Osteocyte (in vitro differentiated cells): Measurements from ENCODE around the gene RPTOR. TPM values are rescaled to one million over a fixed set of nuclear protein-coding genes. Genes with fewer than 3 reads are reported as not detected.
"Not testable (repeated sequence)": the region's sequence is repeated elsewhere in the genome, so short reads cannot be mapped to it uniquely, and the experiment has no call there.

Experiments
- DNase-seq: peaks from one replicate; pipeline ENCODE4 v3.0.0; 2021; ENCODE audit warnings: mixed read lengths; ENCODE audit not compliant: unreplicated experiment; ENCODE audit errors: extremely low spot score
- H3K27ac Mint-ChIP-seq: one replicate; pipeline ENCODE4 v1.8.0; 2021; ENCODE audit warnings: mild to moderate bottlenecking, mixed read lengths; ENCODE audit not compliant: unreplicated experiment
- H3K27me3 Mint-ChIP-seq: one replicate; pipeline ENCODE4 v1.8.0; 2021; ENCODE audit warnings: mixed read lengths; ENCODE audit not compliant: unreplicated experiment
- H3K36me3 Mint-ChIP-seq: one replicate; pipeline ENCODE4 v1.8.0; 2021; ENCODE audit warnings: mixed read lengths; ENCODE audit not compliant: unreplicated experiment
- H3K4me1 Mint-ChIP-seq: one replicate; pipeline ENCODE4 v1.8.0; 2021; ENCODE audit warnings: mixed read lengths; ENCODE audit not compliant: unreplicated experiment
- H3K4me3 Mint-ChIP-seq: one replicate; pipeline ENCODE4 v1.8.0; 2021; ENCODE audit warnings: mild to moderate bottlenecking, moderate library complexity, mixed read lengths; ENCODE audit not compliant: unreplicated experiment
- H3K9me3 Mint-ChIP-seq: one replicate; pipeline ENCODE4 v1.8.0; 2021; ENCODE audit warnings: mixed read lengths; ENCODE audit not compliant: unreplicated experiment
- total RNA-seq: library from RNA; stranded (reverse); gene quantifications from 2 replicates; pipeline ENCODE4 v1.2.1, GENCODE V29; 2021
- TF ChIP-seq, protein P1 (sequence below): fragments of 200-600 bp; sonication (generic); IDR thresholded peaks from 2 replicates; pipeline ENCODE4 v1.5.0; 2021; ENCODE audit warnings: antibody characterized with exemption, mild to moderate bottlenecking, moderate library complexity

RPTOR gene
- total RNA-seq, 1 donor from 2014 or later = 36.0 TPM

DNA sequence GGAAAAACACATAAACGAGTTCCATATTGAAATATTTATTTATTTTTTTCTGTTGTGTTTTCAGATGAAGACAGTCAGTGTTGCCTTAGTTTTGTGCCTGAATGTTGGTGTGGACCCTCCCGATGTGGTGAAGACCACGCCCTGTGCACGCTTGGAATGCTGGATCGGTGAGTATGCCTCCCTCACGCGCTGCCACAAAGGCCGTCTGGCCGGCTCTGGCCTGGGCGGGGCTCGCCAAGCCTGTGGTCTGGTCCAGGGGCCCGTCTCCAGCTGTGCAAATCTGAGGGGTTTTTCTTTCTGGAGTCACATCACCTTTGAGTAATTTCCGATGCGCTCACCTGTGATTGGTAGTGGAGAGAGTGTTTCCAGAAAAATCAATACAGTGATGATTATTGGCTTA, 81.0 kb downstream of the RPTOR start:
- no peak for DNase-seq
- H3K27ac Mint-ChIP-seq = no peak overlapping the region
- H3K36me3 Mint-ChIP-seq = peaks cover 10% of the 10 kb centered on the region

GRCh38 chr17:80628881-80629280, 84.2 kb downstream of the RPTOR start:
- H3K4me1 Mint-ChIP-seq, H3K27me3 Mint-ChIP-seq, H3K27ac Mint-ChIP-seq, H3K4me3 Mint-ChIP-seq, DNase-seq, H3K9me3 Mint-ChIP-seq: not testable (repeated sequence)
- peaks cover 10% of the 10 kb centered on the region for H3K36me3 Mint-ChIP-seq

More for the DNA sequence above, 81.0 kb downstream of the RPTOR start:
- TF ChIP-seq, protein P1, sequence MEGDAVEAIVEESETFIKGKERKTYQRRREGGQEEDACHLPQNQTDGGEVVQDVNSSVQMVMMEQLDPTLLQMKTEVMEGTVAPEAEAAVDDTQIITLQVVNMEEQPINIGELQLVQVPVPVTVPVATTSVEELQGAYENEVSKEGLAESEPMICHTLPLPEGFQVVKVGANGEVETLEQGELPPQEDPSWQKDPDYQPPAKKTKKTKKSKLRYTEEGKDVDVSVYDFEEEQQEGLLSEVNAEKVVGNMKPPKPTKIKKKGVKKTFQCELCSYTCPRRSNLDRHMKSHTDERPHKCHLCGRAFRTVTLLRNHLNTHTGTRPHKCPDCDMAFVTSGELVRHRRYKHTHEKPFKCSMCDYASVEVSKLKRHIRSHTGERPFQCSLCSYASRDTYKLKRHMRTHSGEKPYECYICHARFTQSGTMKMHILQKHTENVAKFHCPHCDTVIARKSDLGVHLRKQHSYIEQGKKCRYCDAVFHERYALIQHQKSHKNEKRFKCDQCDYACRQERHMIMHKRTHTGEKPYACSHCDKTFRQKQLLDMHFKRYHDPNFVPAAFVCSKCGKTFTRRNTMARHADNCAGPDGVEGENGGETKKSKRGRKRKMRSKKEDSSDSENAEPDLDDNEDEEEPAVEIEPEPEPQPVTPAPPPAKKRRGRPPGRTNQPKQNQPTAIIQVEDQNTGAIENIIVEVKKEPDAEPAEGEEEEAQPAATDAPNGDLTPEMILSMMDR = no peak
- H3K9me3 Mint-ChIP-seq = no peaks in the 10 kb centered on the region
- no peaks in the 10 kb centered on the region for H3K27me3 Mint-ChIP-seq
- no peak overlapping the region for H3K4me3 Mint-ChIP-seq
- H3K4me1 Mint-ChIP-seq = peaks cover 4% of the 10 kb centered on the region

DNA sequence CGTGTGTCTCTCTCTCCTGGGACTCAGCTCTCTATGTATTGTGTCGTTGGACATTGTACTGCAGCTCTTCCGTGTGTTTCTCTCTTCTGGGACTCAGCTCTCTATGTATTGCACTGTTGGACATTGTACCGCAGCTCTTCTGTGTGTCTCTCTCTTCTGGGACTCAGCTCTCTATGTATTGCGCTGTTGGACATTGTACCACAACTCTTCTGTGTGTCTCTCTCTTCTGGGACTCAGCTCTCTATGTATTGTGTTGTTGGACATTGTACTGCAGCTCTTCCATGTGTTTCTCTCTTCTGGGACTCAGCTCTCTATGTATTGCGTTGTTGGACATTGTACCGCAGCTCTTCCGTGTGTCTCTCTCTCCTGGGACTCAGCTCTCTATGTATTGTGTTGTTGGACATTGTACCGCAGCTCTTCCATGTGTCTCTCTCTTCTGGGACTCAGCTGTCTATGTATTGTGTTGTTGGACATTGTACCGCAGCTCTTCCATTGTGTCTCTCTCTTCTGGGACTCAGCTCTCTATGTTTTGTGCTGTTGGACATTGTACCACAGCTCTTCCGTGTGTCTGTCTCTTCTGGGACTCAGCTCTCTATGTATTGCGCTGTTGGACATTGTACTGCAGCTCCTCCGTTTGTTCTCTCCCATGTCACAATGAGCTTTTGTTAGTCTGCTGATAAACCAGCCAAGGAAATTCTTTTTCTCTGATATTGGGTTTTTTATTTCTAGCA, 84.8 kb downstream of the RPTOR start:
- Mint-ChIP-seq H3K9me3 (no peaks in the 10 kb centered on the region), H3K27ac (no peak overlapping the region), H3K4me1 (no peaks in the 10 kb centered on the region), H3K36me3 (peaks cover 10% of the 10 kb centered on the region), H3K4me3 (no peak overlapping the region), H3K27me3 (no peaks in the 10 kb centered on the region)
- no peak for DNase-seq
- TF ChIP-seq, protein P1 = no peak

DNA sequence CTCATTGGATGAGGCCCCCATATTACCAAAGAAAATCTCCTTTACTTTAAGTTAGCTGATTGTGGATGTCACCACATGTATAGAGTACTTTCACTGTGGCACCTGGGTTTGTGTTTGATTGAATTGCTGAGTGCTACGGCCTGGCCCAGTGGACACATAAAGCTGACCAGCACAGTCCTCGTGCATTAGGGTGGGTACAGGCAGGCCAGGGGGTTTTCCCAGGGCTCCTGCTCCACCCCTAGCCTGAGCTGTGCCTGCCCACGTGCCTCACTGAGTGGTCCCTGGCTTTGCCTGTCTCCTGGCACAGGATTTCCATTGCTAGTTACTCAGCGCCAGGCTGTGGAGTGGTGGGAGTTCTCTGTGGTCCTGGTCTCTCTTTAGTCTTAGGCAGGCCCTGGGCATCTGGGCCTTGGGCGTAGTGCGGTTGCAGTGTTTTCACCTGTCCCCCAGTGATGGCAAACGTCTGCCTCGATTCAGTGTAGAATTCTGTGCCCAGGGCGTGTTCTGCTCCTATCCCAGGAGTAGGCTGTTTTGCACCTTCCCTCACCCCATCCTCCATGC, 86.0 kb downstream of the RPTOR start:
- TF ChIP-seq, protein P1 = no peak
- Mint-ChIP-seq H3K4me3 (no peak overlapping the region), H3K4me1 (no peaks in the 10 kb centered on the region), H3K36me3 (peaks cover 10% of the 10 kb centered on the region), H3K27ac (no peak overlapping the region), H3K9me3 (no peaks in the 10 kb centered on the region), H3K27me3 (no peaks in the 10 kb centered on the region)
- no peak for DNase-seq

DNA sequence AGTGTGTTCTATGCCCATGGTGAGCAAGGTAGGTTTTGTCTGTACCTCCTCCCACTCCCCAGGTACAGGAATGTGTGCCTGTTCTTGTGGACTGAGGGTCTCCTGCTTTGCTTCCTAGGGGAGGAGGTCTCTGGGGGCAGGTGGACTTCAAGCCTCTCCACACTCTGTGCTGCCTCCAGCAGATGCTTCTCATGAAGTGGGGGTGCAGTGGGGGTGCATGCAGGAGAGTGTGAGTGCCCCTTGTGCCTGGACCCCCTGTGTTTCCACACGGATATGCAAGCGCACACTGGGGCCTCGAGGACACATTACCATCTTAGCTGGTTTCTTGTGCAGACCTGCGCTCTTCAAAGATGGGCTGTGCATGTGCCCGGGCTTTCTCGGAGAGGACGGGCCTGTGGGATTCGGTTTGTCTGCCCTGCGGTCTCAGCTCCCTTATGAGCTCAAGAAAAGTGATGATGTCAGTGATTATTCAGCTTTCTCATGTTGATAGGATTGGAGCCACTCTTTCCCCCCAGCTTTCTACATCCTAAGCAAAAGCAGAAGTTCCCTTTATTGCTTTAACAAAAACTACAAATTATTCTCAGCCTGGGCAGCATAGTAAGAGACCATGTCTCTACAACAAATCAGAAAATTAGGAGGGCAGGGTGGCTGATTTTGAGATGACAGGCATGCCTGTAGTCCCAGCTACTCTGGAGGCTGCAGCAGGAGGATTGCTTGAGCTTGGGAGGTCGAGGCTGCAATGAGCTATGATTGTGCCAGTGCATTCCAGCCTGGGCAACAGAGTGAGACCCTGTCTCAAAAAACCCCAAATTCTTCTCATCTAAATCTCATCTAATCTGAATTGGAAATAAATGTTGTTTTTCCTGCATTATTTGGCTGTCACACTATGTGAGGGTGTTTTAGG, 86.8 kb downstream of the RPTOR start:
- Mint-ChIP-seq H3K9me3 (no peaks in the 10 kb centered on the region), H3K4me3 (no peak overlapping the region), H3K27me3 (no peaks in the 10 kb centered on the region), H3K4me1 (no peaks in the 10 kb centered on the region), H3K36me3 (peaks cover 7% of the 10 kb centered on the region), H3K27ac (no peak overlapping the region)
- TF ChIP-seq, protein P1 = no peak
- no peak for DNase-seq
